Lower leg skin (tissue), 4 donors: Measurements from ENCODE around the gene GNAL. TPM values are rescaled to one million over a fixed set of nuclear protein-coding genes. Genes with fewer than 3 reads are reported as not detected.
A peak's percentile ranks its signal among the peaks of the same experiment; 100 is the strongest.
"Not testable (repeated sequence)": the region's sequence is repeated elsewhere in the genome, so short reads cannot be mapped to it uniquely, and the experiment has no call there.

Experiments used
- DNase-seq, 2 donors: peaks; one replicate each; pipeline ENCODE4 v3.0.0-alpha.2; 2019; ENCODE audit warnings: low spot score in 2 of 2
- H3K4me3 ChIP-seq: fragments of 200-600 bp; sonication (generic); 2 replicates; pipeline ENCODE4 v1.5.1; 2017; ENCODE audit warnings: mild to moderate bottlenecking, low read depth; ENCODE audit not compliant: poor library complexity, severe bottlenecking
- POLR2A ChIP-seq, 2 donors: fragments of 450-650 bp; IDR thresholded peaks; one replicate each; pipeline ENCODE4 v1.6.1; 2016 to 2017; ENCODE audit warnings: antibody characterized with exemption in 2 of 2, mild to moderate bottlenecking in 1 of 2, moderate library complexity in 1 of 2
- WGBS, 2 donors: methylation state at CpG; one replicate each; pipeline ENCODE4 v1.1.5; 2018; 5-methylcytosine and 5-hydroxymethylcytosine counted together
- intact Hi-C: fragments of 100-400 bp; cut with DNase I; formaldehyde crosslinking; loops from one replicate; pipeline ENCODE4 v1.15.0; 2023; ENCODE audit warnings: low total_unique reads
- total RNA-seq, 4 donors: library from RNA; depleted of rRNA; stranded (reverse); fragments of >200 nt; gene quantifications; one replicate each; pipeline ENCODE4 v1.1.0, GENCODE V29; 2016
- TF ChIP-seq, protein P1 (sequence below), 3 donors: fragments of 450-650 bp; IDR thresholded peaks; one replicate each; pipeline ENCODE4 v1.5.1; 2016; ENCODE audit warnings: antibody characterized with exemption in 3 of 3, mild to moderate bottlenecking in 3 of 3, moderate library complexity in 2 of 3

GNAL gene
- total RNA-seq, 4 donors from 2014 or later, result 12.3 to 15.9 (median 14.5) TPM

DNA sequence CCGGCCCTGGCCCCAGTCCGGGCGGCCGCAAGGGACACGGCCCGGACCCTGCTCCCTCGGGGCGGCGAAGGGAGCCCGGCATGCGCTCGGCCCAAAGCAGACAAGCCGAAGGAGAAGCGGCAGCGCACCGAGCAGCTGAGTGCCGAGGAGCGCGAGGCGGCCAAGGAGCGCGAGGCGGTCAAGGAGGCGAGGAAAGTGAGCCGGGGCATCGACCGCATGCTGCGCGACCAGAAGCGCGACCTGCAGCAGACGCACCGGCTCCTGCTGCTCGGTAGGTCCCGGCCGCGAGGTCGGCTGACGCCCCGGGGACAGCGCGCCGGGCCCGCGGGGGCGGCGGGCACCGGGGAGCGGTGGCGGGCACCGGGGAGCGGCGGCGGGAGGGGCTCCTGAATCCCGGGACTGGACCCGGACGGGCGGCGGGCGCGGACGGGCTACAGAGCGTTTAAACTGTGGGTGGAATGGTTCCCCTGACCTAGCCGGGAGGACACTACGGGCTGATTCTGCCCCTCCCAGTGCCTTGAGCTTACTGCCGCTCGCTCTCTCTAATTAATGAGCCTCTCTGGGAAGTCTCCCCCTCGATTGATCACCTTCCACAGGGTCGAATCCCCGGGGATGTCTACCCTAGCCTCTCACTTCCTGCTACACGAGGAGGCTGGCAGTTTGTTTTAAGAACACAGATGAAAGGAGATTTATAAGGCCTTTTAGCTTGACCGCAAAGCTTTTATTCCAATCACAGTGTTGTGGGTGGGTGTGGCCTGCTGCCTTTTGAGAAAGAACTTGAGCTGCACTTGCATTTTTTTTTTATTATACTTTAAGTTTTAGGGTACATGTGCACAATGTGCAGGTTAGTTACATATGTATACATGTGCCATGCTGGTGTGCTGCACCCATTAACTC is 853 bp downstream of the GNAL start:
- WGBS, 2 donors, result 2 to 3% methylated on average over 8 to 11 of the region's 72 CpGs
- intact Hi-C loops, result no loop called here
- DNase-seq, result peak in 1 of 2 donors; percentile 85
- H3K4me3 ChIP-seq, result peak overlapping the region; percentile 47
- no peak for TF ChIP-seq POLR2A (IDR thresholded peaks at IDR 0.05)
- TF ChIP-seq, protein P1, sequence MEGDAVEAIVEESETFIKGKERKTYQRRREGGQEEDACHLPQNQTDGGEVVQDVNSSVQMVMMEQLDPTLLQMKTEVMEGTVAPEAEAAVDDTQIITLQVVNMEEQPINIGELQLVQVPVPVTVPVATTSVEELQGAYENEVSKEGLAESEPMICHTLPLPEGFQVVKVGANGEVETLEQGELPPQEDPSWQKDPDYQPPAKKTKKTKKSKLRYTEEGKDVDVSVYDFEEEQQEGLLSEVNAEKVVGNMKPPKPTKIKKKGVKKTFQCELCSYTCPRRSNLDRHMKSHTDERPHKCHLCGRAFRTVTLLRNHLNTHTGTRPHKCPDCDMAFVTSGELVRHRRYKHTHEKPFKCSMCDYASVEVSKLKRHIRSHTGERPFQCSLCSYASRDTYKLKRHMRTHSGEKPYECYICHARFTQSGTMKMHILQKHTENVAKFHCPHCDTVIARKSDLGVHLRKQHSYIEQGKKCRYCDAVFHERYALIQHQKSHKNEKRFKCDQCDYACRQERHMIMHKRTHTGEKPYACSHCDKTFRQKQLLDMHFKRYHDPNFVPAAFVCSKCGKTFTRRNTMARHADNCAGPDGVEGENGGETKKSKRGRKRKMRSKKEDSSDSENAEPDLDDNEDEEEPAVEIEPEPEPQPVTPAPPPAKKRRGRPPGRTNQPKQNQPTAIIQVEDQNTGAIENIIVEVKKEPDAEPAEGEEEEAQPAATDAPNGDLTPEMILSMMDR (IDR thresholded peaks at IDR 0.05), result no peak

DNA sequence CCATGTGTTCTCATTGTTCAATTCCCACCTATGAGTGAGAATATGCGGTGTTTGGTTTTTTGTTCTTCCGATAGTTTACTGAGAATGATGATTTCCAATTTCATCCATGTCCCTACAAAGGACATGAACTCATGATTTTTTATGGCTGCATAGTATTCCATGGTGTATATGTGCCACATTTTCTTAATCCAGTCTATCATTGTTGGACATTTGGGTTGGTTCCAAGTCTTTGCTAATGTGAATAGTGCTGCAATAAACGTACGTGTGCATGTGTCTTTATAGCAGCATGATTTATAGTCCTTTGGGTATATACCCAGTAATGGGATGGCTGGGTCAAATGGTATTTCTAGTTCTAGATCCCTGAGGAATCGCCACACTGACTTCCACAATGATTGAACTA is 1.6 kb downstream of the GNAL start:
- intact Hi-C loops, DNase-seq, H3K4me3 ChIP-seq: not testable (repeated sequence)
- 72 to 87% methylated on average over 4 of the region's 5 CpGs for WGBS, 2 donors

DNA sequence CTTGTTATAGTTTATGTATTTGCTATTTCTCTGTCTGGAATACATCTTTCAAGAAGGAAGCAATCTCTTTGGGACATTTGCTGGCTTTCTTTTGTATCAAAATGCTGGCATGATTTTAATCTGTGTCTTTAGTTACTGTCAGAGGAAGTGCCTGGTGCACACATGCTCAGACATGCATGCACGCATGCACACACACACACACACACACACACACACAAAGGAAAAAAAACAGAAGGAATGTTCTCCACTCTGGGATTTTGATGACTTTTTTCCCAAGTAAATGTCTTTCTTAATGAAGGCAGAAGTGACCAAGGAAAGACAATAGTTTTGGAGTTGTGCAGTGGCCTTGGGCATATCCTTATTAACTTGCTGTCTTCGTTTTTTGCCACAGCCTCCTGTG is 6.7 kb downstream of the GNAL start:
- TF ChIP-seq, protein P1 (IDR thresholded peaks at IDR 0.05), result no peak
- no peak for TF ChIP-seq POLR2A (IDR thresholded peaks at IDR 0.05)
- H3K4me3 ChIP-seq, result no peak overlapping the region
- no peak for DNase-seq
- WGBS, 2 donors, result 37 to 51% methylated on average over 2 of the region's 2 CpGs
- intact Hi-C loops, result no loop called here

DNA sequence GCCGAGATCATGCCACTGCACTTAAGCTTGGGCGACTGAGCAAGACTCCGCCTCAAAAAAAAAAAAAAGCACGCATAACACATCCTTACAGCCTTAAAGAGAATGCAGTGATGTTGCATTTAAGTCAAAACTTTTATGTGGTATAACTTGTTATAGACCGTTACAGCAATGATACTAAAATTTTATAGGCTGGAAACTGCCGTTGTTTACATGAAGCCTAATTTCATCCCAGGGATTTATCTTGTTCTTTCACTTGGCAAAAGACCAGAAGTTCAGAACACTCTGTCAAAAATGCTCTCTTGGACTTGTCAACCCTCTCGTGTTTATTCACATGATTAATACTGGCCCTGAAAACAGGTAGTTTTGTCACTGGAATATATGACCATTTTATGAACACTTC is 7.4 kb downstream of the GNAL start:
- WGBS, 2 donors, result 54 to 55% methylated on average over 7 of the region's 7 CpGs
- DNase-seq, result no peak
- intact Hi-C loops, result no loop called here
- TF ChIP-seq POLR2A (IDR thresholded peaks at IDR 0.05), result no peak
- TF ChIP-seq, protein P1 (IDR thresholded peaks at IDR 0.05), result no peak
- no peak overlapping the region for H3K4me3 ChIP-seq

DNA sequence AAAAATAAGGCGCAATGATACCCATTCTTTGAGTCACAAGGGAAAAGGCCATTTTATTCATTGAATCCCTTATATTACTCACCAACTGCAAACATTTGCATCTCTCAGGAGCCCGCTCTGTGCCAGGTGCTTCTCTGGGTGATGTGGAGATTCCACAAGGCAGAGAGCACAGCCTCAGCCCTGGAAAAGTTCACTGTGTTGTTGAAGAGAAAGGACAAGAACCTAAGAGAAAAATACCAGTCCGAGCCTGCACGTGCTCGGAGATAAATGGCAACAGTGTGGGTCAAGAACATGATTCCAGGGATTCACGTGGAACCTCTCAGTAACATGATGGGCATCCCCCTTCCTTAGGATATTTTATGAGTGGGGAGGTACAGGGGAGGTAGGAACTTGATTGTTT is 11.8 kb downstream of the GNAL start:
- DNase-seq, result no peak
- no peak overlapping the region for H3K4me3 ChIP-seq
- intact Hi-C loops, result no loop called here
- TF ChIP-seq, protein P1 (IDR thresholded peaks at IDR 0.05), result no peak
- no peak for TF ChIP-seq POLR2A (IDR thresholded peaks at IDR 0.05)
- WGBS, 2 donors, result 91 to 93% methylated on average over 6 of the region's 6 CpGs

DNA sequence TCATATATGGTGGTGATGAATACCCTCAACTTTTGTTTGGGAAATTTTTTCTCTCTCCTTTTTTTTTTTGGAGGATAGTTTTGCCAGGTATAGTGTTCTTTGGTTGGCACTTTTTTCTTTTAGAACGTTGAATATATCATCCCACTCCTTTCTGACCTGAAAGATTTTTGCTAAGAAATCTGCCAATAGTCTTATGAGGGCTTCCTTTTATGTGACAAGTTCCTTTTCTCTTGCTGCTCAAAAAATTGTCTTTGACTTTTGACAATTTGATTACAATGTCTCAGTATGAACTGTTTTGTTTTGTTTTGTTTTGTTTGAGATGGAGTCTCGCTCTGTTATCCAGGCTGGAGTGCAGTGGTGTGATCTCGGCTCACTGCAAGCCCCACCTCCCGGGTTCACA is 21.5 kb downstream of the GNAL start:
- no peak overlapping the region for H3K4me3 ChIP-seq
- DNase-seq, result no peak
- TF ChIP-seq, protein P1 (IDR thresholded peaks at IDR 0.05), result no peak
- no peak for TF ChIP-seq POLR2A (IDR thresholded peaks at IDR 0.05)
- 84 to 93% methylated on average over 4 of the region's 4 CpGs for WGBS, 2 donors
- intact Hi-C loops, result loop anchor here (10.0 kb wide), 1 partner anchor 56 kb away; no protein-coding TSS in a partner anchor
